Liver (tissue), 9 donors: ENCODE results near the gene CACYBP. TPM values are rescaled to one million over a fixed set of nuclear protein-coding genes. Genes with fewer than 3 reads are reported as not detected.

Experiments used
- DNase-seq: peaks from one replicate; pipeline ENCODE4 v3.0.0-alpha.2; 2017; ENCODE audit warnings: low spot score
- H3K27ac ChIP-seq, 2 donors: one replicate each; pipeline ENCODE4 v1.7.0; 2013; ENCODE audit warnings: inconsistent platforms in 2 of 2, low read length in 2 of 2, control low read depth in 1 of 2, low read depth in 1 of 2, mild to moderate bottlenecking in 1 of 2
- H3K27me3 ChIP-seq, 4 donors: one replicate each; pipeline versions ENCODE4 v1.6.1 to v1.7.0; 2013; ENCODE audit warnings: low read length in 3 of 4, inconsistent platforms in 1 of 4, mild to moderate bottlenecking in 1 of 4, moderate library complexity in 1 of 4; ENCODE audit not compliant: control insufficient read depth in 4 of 4, insufficient read depth in 4 of 4
- H3K36me3 ChIP-seq, 4 donors: one replicate each; pipeline versions ENCODE4 v1.6.1 to v1.7.0; 2013; ENCODE audit warnings: low read length in 3 of 4, mild to moderate bottlenecking in 3 of 4, low read depth in 1 of 4, moderate library complexity in 1 of 4; ENCODE audit not compliant: control insufficient read depth in 4 of 4, insufficient read depth in 3 of 4
- H3K4me1 ChIP-seq, 4 donors: one replicate each; pipeline versions ENCODE4 v1.6.1 to v1.7.0; 2013; ENCODE audit warnings: low read length in 3 of 4, mild to moderate bottlenecking in 3 of 4, moderate library complexity in 1 of 4; ENCODE audit not compliant: control insufficient read depth in 4 of 4, insufficient read depth in 4 of 4
- H3K4me3 ChIP-seq, 3 donors: one replicate each; pipeline versions ENCODE4 v1.6.1 to v1.7.0; 2013; ENCODE audit warnings: low read length in 3 of 3, control low read depth in 1 of 3, low read depth in 1 of 3, mild to moderate bottlenecking in 1 of 3
- H3K9ac ChIP-seq, 2 donors: one replicate each; pipeline ENCODE4 v1.7.0; 2013; ENCODE audit warnings: low read length in 2 of 2, mild to moderate bottlenecking in 2 of 2, moderate library complexity in 2 of 2, control low read depth in 1 of 2, low read depth in 1 of 2
- H3K9me3 ChIP-seq, 4 donors: one replicate each; pipeline versions ENCODE4 v1.6.1 to v1.7.0; 2013; ENCODE audit warnings: low read length in 3 of 4; ENCODE audit not compliant: control insufficient read depth in 4 of 4
- ATF3 ChIP-seq: IDR thresholded peaks from 2 replicates; pipeline ENCODE4 v1.6.1; 2016; ENCODE audit warnings: antibody characterized with exemption
- CTCF ChIP-seq: fragments of 150-350 bp; IDR thresholded peaks from 2 replicates; pipeline ENCODE4 v1.5.1; 2017; ENCODE audit warnings: improper control_type of control experiment, low read depth, low read length; ENCODE audit not compliant: missing input control
- EGR1 ChIP-seq, 2 donors: IDR thresholded peaks; 2 replicates each; pipeline ENCODE4 v1.6.1; 2016 to 2018; ENCODE audit warnings: antibody characterized with exemption in 2 of 2, low read depth in 2 of 2
- FOXA1 ChIP-seq: IDR thresholded peaks from 2 replicates; pipeline ENCODE4 v1.6.1; 2016; ENCODE audit warnings: antibody characterized with exemption
- FOXA2 ChIP-seq: IDR thresholded peaks from 2 replicates; pipeline ENCODE4 v1.6.1; 2016; ENCODE audit warnings: antibody characterized with exemption
- HNF4A ChIP-seq, 2 donors: conservative IDR thresholded peaks; 2 replicates each; pipeline ENCODE4 v1.6.1; 2016; ENCODE audit warnings: antibody characterized with exemption in 2 of 2, mild to moderate bottlenecking in 2 of 2
- HNF4G ChIP-seq: IDR thresholded peaks from 2 replicates; pipeline ENCODE4 v1.6.1; 2016; ENCODE audit warnings: antibody characterized with exemption
- JUND ChIP-seq, 2 donors: IDR thresholded peaks; 2 replicates each; pipeline ENCODE4 v1.6.1; 2016; ENCODE audit warnings: antibody characterized with exemption in 2 of 2
- NR2F2 ChIP-seq: IDR thresholded peaks from 2 replicates; pipeline ENCODE4 v1.6.1; 2016; ENCODE audit warnings: antibody characterized with exemption
- REST ChIP-seq: IDR thresholded peaks from 2 replicates; pipeline ENCODE4 v1.6.1; 2016; ENCODE audit warnings: antibody characterized with exemption, mild to moderate bottlenecking
- RXRA ChIP-seq, 2 donors: IDR thresholded peaks; 2 replicates each; pipeline ENCODE4 v1.6.1; 2017 to 2018; ENCODE audit warnings: antibody characterized with exemption in 2 of 2, mild to moderate bottlenecking in 1 of 2
- SP1 ChIP-seq: IDR thresholded peaks from 2 replicates; pipeline ENCODE4 v1.6.1; 2018; ENCODE audit warnings: antibody characterized with exemption, mild to moderate bottlenecking
- TAF1 ChIP-seq: conservative IDR thresholded peaks from 2 replicates; pipeline ENCODE4 v1.6.1; 2016; ENCODE audit warnings: antibody characterized with exemption, mild to moderate bottlenecking
- YY1 ChIP-seq: IDR thresholded peaks from 2 replicates; pipeline ENCODE4 v1.6.1; 2016; ENCODE audit warnings: antibody characterized with exemption, mild to moderate bottlenecking
- WGBS: extraction: QIAGEN DNeasy Blood & Tissue Kit; methylation state at CpG from one replicate; pipeline ENCODE4 v1.1.7; 2013; 5-methylcytosine and 5-hydroxymethylcytosine counted together
- polyA plus RNA-seq, 2 donors: library from polyadenylated mRNA; stranded (reverse) in 1 of 2; unstranded in 1 of 2; fragments of 200-250 nt in 1 of 2; fragments of >200 nt in 1 of 2; fragmentation: Nextera tagmentation in 1 of 2; extraction: Ambion mirVana in 1 of 2; gene quantifications; one replicate each; pipeline versions ENCODE4 v1.2.1 to v1.2.3, GENCODE V29; 2013 to 2015
- total RNA-seq, 2 donors: library from RNA; depleted of rRNA; stranded (reverse); fragments of >200 nt; gene quantifications; one replicate each; pipeline ENCODE4 v1.2.3, GENCODE V29; 2014
- donor health status: healthy.
- donor health status: healthy.
- donor health status: healthy.
- donor health status: healthy.
- donor health status: healthy.

The CACYBP gene
- total and polyA plus RNA-seq, 4 donors = 26.4 to 81.2 (median 36.6) TPM

DNA sequence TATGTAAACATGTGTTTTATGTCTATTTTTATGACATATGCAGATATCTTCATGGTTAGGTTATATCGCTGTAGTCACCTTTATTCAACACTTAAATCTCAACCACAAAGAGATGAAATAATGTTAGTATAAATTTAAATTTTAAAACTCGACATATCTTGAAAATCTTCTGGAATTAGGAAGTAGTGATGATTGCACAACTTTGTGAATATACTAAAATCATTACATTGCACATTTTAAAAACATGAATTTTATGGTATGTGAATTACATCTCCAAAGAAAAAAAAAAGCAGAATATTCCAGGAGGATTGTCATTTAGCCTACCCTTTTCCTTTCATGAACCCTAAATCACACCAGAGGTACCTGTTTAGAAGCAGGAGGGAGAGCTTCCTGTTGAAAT, 39.4 kb upstream of the CACYBP start:
- Histone ChIP-seq H3K36me3 (no peaks in the 10 kb centered on the region), H3K9ac (no peak overlapping the region), H3K27me3 (no peaks in the 10 kb centered on the region), H3K9me3 (no peaks in the 10 kb centered on the region), H3K4me3 (no peak overlapping the region), H3K4me1 (peaks cover 0 to 9% (median 5%) of the 10 kb centered on the region in 4 donors), H3K27ac (no peak overlapping the region)
- 93% methylated on average over 2 of the region's 2 CpGs for whole genome bisulfite sequencing
- no peak for TF ChIP-seq REST
- no peak for TF ChIP-seq NR2F2
- TF ChIP-seq CTCF = no peak
- TF ChIP-seq SP1 = no peak
- TF ChIP-seq YY1 = no peak
- TF ChIP-seq FOXA2 = no peak
- no peak for TF ChIP-seq EGR1 (IDR thresholded peaks at IDR 0.05; ENCODE audit: low read depth in 2 of 2)
- TF ChIP-seq TAF1 = no peak
- TF ChIP-seq FOXA1 = no peak
- TF ChIP-seq HNF4A (conservative IDR thresholded peaks at IDR 0.05) = no peak
- no peak for TF ChIP-seq HNF4G
- no peak for TF ChIP-seq RXRA (IDR thresholded peaks at IDR 0.05)
- TF ChIP-seq JUND (IDR thresholded peaks at IDR 0.05) = no peak
- no peak for TF ChIP-seq ATF3
- no peak for DNase-seq

GRCh38 chr1:174963529-174964125, 36.1 kb upstream of the CACYBP start:
- WGBS = 52% methylated on average over 2 of the region's 2 CpGs
- peaks cover 6 to 21% (median 17%) of the 10 kb centered on the region in 4 donors for H3K4me1 ChIP-seq
- H3K36me3 ChIP-seq = no peaks in the 10 kb centered on the region
- TF ChIP-seq YY1 = no peak
- TF ChIP-seq NR2F2 = peak; percentile 58
- no peaks in the 10 kb centered on the region for H3K27me3 ChIP-seq
- no peaks in the 10 kb centered on the region for H3K9me3 ChIP-seq
- DNase-seq = no peak
- H3K9ac ChIP-seq = no peak overlapping the region
- H3K4me3 ChIP-seq = no peak overlapping the region
- peak overlapping the region; percentile 35 to 50 for H3K27ac ChIP-seq
